Upper lobe of left lung (tissue), 6 donors: ENCODE measurements around the gene CENPF. TPM values are rescaled to one million over a fixed set of nuclear protein-coding genes. Genes with fewer than 3 reads are reported as not detected.
"Not testable (repeated sequence)": the region's sequence is repeated elsewhere in the genome, so short reads cannot be mapped to it uniquely, and the experiment has no call there.

Experiments
- ATAC-seq, 2 donors: fragments of 200-7000 bp; cut with Tn5 transposase; one replicate each; pipeline ENCODE4 v1.9.1; 2022; ENCODE audit warnings: mild to moderate bottlenecking in 2 of 2, moderate library complexity in 2 of 2; ENCODE audit not compliant: low FRiP score in 2 of 2
- DNase-seq, 2 donors: peaks; one replicate each; pipeline ENCODE4 v3.0.0-alpha.2; 2019 to 2020
- H3K27ac ChIP-seq, 4 donors: fragments of 200-600 bp; sonication (generic); one replicate each; pipeline ENCODE4 v1.5.1; 2016 to 2019
- H3K27me3 ChIP-seq, 4 donors: fragments of 200-600 bp; sonication (generic); one replicate each; pipeline ENCODE4 v1.5.1; 2017 to 2019
- H3K36me3 ChIP-seq, 4 donors: fragments of 200-600 bp; sonication (generic); one replicate each; pipeline ENCODE4 v1.5.1; 2016 to 2019
- H3K4me1 ChIP-seq, 4 donors: fragments of 200-600 bp; sonication (generic); one replicate each; pipeline ENCODE4 v1.5.1; 2018 to 2019
- H3K4me3 ChIP-seq, 4 donors: fragments of 200-600 bp; sonication (generic); one replicate each; pipeline ENCODE4 v1.5.1; 2017 to 2019; ENCODE audit warnings: mild to moderate bottlenecking in 2 of 4, moderate library complexity in 1 of 4
- H3K9me3 ChIP-seq, 4 donors: fragments of 200-600 bp; sonication (generic); one replicate each; pipeline ENCODE4 v1.5.1; 2018 to 2019
- EP300 ChIP-seq, 4 donors: sonication (generic); formaldehyde crosslinking; IDR thresholded peaks; one replicate each; pipeline ENCODE4 v1.5.1; 2017; ENCODE audit warnings: antibody characterized with exemption in 4 of 4, control low read depth in 2 of 4
- POLR2A ChIP-seq, 4 donors: fragments of 450-650 bp; IDR thresholded peaks; one replicate each; pipeline ENCODE4 v1.5.1; 2016 to 2017; ENCODE audit warnings: antibody characterized with exemption in 4 of 4, mild to moderate bottlenecking in 2 of 4
- POLR2AphosphoS5 ChIP-seq, 2 donors: sonication (generic); formaldehyde crosslinking; IDR thresholded peaks; one replicate each; pipeline ENCODE4 v1.5.1; 2017; ENCODE audit warnings: antibody characterized with exemption in 2 of 2
- WGBS, 2 donors: methylation state at CpG; one replicate each; pipeline ENCODE4 v1.1.5; 2017 to 2018; 5-methylcytosine and 5-hydroxymethylcytosine counted together
- total RNA-seq, 6 donors: library from RNA; depleted of rRNA in 4 of 6; stranded (reverse); fragments of >200 nt in 4 of 6; gene quantifications; one replicate each; pipeline versions ENCODE4 v1.1.0 to v1.2.1, GENCODE V29; 2016 to 2021
- TF ChIP-seq, protein P1 (sequence below), 6 experiments: fragments of 450-650 bp in 4 of 6; fragments of 200-600 bp in 2 of 6; sonication (generic) in 2 of 6; IDR thresholded peaks; one replicate each; pipeline ENCODE4 v1.5.1; 2016 to 2019; ENCODE audit warnings: antibody characterized with exemption in 6 of 6
- donor health status: DM: no; HTN: no; CAD: no; lungs with moderate emphysema.
- donor health status: DM: no; HTN: yes; CAD: no; lungs with severe emphysema.

The CENPF gene
- total RNA-seq, 6 donors from 2014 or later, result 1.0 to 12.1 (median 3.0) TPM

DNA sequence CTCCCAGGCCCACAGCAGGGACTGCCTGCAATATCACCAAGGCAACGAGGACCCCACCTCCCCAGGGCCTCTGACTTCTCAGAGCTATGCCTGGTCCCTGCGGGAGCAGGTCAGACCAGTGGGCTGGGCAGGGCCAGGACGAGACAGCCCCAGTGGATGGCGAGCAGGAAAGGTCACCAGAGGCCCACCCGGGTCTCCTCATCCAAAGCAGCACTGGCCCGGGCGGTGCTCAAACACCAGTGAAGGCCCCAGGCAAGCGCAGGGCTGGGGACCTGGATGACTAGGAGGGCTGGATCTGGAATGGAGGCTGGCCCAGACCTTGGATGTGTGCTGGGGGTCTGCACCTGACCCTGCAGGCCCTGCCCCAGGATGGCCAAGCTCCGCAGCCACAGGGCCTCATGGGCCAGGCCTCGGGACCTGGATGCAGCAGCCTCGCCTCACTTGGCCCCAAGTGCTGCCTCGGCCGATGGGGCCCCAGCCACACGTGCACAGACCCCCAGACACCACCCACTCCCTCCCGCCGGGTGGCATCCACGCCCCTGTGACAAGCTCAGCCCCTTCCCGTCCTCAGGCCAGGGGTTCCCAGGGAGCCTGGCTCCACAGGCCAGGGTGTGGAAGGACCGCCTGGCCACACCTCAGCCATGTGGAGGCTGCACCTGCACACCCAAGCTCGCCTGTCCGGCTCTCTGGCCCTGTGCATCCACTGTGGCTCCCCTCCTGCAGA, 4.7 kb downstream of the CENPF start:
- H3K9me3 ChIP-seq, H3K27ac ChIP-seq, H3K36me3 ChIP-seq, H3K4me3 ChIP-seq, ATAC-seq, H3K27me3 ChIP-seq: not testable (repeated sequence)
- 96% methylated on average over 19 of the region's 21 CpGs; no CpG with 5 or more reads in 1 of the 2 donors for WGBS, 2 donors
- peaks cover 8 to 12% (median 9%) of the 10 kb centered on the region in 4 donors for H3K4me1 ChIP-seq
- DNase-seq, result peak in 1 of 2 donors; percentile 66

DNA sequence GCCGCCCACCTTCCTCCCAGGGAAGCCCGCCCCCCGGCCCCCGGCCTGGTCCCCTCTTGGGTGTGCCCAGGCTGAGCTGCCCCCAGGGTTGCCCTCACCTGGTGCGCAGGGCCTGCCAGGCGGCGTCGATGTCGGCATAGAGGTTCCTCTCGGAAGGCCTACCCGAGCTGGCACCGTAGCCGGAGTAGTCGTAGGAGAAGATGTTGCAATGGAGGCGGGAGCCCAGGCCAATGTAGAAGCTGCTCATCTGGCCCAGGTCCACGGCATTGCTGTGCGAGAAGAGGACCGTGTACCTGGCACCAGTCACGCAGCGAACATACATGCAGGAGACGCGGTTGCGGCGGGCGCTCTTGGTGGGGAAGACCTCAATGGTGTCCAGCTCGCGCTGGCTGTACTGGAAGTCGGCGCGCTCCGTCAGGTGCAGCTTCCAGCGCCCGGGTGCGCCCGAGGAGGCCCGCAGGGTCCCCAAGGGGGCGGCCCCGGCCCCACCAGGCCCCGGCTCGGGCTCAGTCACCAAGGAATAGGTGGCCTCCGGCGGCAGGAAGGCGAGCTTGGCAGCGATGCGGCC, 5.3 kb downstream of the CENPF start:
- WGBS, 2 donors, result 94 to 99% methylated on average over 25 to 32 of the region's 45 CpGs
- H3K27me3 ChIP-seq, H3K27ac ChIP-seq, H3K9me3 ChIP-seq, H3K36me3 ChIP-seq, H3K4me3 ChIP-seq, ATAC-seq: not testable (repeated sequence)
- peak in 1 of 2 donors; percentile 82 for DNase-seq
- H3K4me1 ChIP-seq, result peaks cover 6 to 11% (median 8%) of the 10 kb centered on the region in 4 donors

DNA sequence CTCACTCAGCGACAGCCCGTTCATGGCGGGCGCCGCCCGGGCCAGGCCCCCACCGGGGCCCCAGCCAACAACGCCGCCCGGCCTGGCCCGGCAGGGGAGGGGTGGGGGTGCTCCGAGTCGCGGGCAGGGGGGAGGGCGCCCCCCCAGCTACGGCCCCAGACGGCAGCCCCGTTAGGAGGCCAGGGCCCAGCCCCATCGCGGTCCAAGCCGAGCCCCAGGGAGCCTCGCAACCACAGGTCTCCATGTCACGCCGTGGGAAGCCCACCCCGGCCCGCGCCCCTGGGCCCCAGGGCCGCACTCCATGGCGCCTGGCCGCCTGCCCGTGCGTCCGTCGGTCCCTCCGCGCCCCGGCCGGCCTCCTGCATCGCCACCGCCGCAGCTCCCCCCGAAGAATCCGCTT, 5.8 kb downstream of the CENPF start:
- H3K27ac ChIP-seq, ATAC-seq, H3K36me3 ChIP-seq, H3K4me3 ChIP-seq, H3K4me1 ChIP-seq, H3K27me3 ChIP-seq, H3K9me3 ChIP-seq: not testable (repeated sequence)
- 98 to 99% methylated on average over 16 of the region's 43 CpGs for WGBS, 2 donors
- peak in 1 of 2 donors; percentile 74 for DNase-seq

DNA sequence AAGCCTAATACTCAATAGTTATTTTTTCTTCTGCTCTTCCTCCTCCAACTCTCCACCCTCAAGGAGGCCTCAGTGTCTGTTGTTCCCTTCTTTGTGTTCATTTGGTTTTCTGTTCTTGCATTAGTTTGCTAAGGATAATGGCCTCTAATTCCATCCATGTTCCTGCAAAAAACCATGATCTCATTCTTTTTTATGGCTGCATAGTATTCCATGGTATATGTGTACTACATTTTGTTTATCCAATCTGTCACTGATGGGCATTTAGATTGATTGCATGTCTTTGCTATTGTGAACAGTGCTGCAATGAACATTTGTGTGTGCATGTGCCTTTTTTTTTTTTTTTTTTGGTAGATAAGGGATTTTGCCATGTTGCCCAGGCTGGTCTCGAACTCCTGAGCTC, 6.7 kb downstream of the CENPF start:
- no peaks in the 10 kb centered on the region for H3K27me3 ChIP-seq
- H3K27ac ChIP-seq, result no peak overlapping the region
- 93 to 100% methylated on average over 1 of the region's 1 CpG for WGBS, 2 donors
- DNase-seq, result no peak
- H3K9me3 ChIP-seq, result no peaks in the 10 kb centered on the region
- no peaks in the 10 kb centered on the region for H3K36me3 ChIP-seq
- ATAC-seq, result no peak
- no peak for TF ChIP-seq POLR2AphosphoS5 (IDR thresholded peaks at IDR 0.05)
- no peak for TF ChIP-seq EP300 (IDR thresholded peaks at IDR 0.05)
- TF ChIP-seq, protein P1, sequence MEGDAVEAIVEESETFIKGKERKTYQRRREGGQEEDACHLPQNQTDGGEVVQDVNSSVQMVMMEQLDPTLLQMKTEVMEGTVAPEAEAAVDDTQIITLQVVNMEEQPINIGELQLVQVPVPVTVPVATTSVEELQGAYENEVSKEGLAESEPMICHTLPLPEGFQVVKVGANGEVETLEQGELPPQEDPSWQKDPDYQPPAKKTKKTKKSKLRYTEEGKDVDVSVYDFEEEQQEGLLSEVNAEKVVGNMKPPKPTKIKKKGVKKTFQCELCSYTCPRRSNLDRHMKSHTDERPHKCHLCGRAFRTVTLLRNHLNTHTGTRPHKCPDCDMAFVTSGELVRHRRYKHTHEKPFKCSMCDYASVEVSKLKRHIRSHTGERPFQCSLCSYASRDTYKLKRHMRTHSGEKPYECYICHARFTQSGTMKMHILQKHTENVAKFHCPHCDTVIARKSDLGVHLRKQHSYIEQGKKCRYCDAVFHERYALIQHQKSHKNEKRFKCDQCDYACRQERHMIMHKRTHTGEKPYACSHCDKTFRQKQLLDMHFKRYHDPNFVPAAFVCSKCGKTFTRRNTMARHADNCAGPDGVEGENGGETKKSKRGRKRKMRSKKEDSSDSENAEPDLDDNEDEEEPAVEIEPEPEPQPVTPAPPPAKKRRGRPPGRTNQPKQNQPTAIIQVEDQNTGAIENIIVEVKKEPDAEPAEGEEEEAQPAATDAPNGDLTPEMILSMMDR (IDR thresholded peaks at IDR 0.05), result no peak
- no peak for TF ChIP-seq POLR2A (IDR thresholded peaks at IDR 0.05)
- no peak overlapping the region for H3K4me3 ChIP-seq
- no peaks in the 10 kb centered on the region for H3K4me1 ChIP-seq

DNA sequence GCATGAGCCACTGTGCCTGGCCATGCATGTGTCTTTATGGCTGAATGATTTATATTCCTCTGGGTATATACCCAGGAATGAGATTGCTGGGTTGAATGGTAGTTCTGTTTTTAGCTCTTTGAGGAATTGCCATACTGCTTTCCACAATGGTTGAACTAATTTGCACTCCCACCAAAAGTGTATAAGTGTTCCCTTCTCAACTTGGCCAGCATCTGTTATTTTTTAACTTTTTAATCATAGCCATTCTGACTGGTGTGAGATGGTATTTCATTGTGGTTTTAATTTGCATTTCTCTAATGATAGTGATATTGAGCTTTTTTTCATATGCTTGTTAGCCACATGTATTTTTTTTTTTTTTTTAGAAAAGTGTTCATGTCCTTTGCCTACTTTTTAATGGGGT, 7.1 kb downstream of the CENPF start:
- DNase-seq, H3K4me1 ChIP-seq: not testable (repeated sequence)

DNA sequence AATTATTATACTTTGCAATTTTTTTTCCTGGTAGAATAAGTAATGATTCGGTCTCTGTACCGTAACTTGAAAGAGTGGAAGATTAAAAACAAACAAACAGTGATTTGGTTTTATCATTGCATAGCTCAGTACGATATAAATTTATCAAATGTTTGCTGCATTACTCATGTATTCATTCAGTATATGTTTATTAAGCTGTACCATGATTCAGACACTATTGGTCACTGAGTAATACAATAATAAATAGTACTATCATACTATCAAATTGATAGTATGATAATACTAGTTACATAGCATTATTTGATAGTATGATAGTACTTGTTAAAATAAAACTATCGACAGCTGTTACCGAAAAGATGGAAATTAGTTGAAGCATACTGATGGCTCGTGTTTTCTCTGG, 12.1 kb downstream of the CENPF start:
- TF ChIP-seq POLR2A (IDR thresholded peaks at IDR 0.05) (no peak), EP300 (IDR thresholded peaks at IDR 0.05) (no peak), POLR2AphosphoS5 (IDR thresholded peaks at IDR 0.05) (no peak)
- TF ChIP-seq, protein P1 (IDR thresholded peaks at IDR 0.05), result no peak
- H3K4me3 ChIP-seq, result no peak overlapping the region
- no peaks in the 10 kb centered on the region for H3K27me3 ChIP-seq
- no peaks in the 10 kb centered on the region for H3K9me3 ChIP-seq
- ATAC-seq (no peak), DNase-seq (no peak)
- no peaks in the 10 kb centered on the region for H3K4me1 ChIP-seq
- WGBS, 2 donors, result 95% methylated on average over 6 of the region's 6 CpGs
- no peaks in the 10 kb centered on the region for H3K36me3 ChIP-seq
- no peak overlapping the region for H3K27ac ChIP-seq

More for the DNA sequence above, 7.1 kb downstream of the CENPF start:
- not testable (repeated sequence) for H3K4me3 ChIP-seq, ATAC-seq, H3K9me3 ChIP-seq, H3K27ac ChIP-seq, H3K36me3 ChIP-seq, H3K27me3 ChIP-seq

DNA sequence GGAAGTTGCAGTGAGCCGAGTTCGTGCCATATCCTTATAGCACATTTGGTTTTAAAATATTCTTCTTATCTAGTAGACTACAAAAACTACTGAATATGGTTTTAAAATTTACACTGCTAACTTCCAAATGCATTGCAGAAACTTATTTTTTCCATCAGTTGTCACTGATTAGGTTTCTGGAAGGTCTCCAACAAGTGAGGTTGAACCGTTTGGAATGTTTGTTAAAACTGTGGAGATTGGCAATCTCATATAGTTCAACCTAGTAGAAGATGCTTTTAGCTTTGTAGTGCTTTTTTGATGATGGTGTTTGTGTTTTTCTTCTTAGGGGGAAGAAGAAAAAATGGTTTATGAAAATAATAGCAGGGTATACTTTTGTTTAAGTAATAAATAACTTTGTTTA, 12.9 kb downstream of the CENPF start:
- DNase-seq (no peak), ATAC-seq (no peak)
- no peaks in the 10 kb centered on the region for H3K4me1 ChIP-seq
- H3K36me3 ChIP-seq, result no peaks in the 10 kb centered on the region
- WGBS, 2 donors, result 71 to 82% methylated on average over 3 of the region's 3 CpGs
- H3K27me3 ChIP-seq, result no peaks in the 10 kb centered on the region
- no peaks in the 10 kb centered on the region for H3K9me3 ChIP-seq
- no peak overlapping the region for H3K4me3 ChIP-seq
- no peak for TF ChIP-seq POLR2A (IDR thresholded peaks at IDR 0.05)
- no peak for TF ChIP-seq POLR2AphosphoS5 (IDR thresholded peaks at IDR 0.05)
- no peak for TF ChIP-seq EP300 (IDR thresholded peaks at IDR 0.05)
- TF ChIP-seq, protein P1 (IDR thresholded peaks at IDR 0.05), result no peak
- H3K27ac ChIP-seq, result no peak overlapping the region
